GM12878 (cell line): ENCODE data around the gene EPHB1. TPM values are rescaled to one million over a fixed set of nuclear protein-coding genes. Genes with fewer than 3 reads are reported as not detected.

Experiments
- ATAC-seq: fragments of 200-7000 bp; cut with Tn5 transposase; 3 replicates; pipeline ENCODE4 v1.9.1; 2020; ENCODE audit warnings: mild to moderate bottlenecking, moderate library complexity
- BruUV-seq: library from RNA; stranded (reverse); fragments of 400-500 nt; replicated peaks from 2 replicates; lab custom pipeline; 2021; lab: Mats Ljungman, UMichigan
- CTCF ChIA-PET: fragments of 300-600 bp; sonication (Branson Sonifier 250); formaldehyde crosslinking; extraction: SDS; loops from one replicate; lab custom pipeline; 2021; ENCODE audit warnings: inconsistent platforms; lab: Yijun Ruan, JAX
- POLR2A ChIA-PET: fragments of 350-600 bp; formaldehyde crosslinking; extraction: SDS; loops from one replicate; lab custom pipeline; 2021; ENCODE audit warnings: inconsistent platforms; lab: Charles Lee
- RAD21 ChIA-PET: fragments of 300-600 bp; sonication (Branson Sonifier 250); formaldehyde crosslinking; loops from one replicate; lab custom pipeline; 2023; ENCODE audit warnings: antibody characterized with exemption; ENCODE audit not compliant: unreplicated experiment; lab: Charles Lee
- SMC1A ChIA-PET: fragments of 300-600 bp; sonication (Branson Sonifier 250); formaldehyde crosslinking; loops from one replicate; lab custom pipeline; 2023; ENCODE audit not compliant: unreplicated experiment, uncharacterized antibody; lab: Charles Lee
- DNase-seq: peaks from one replicate; pipeline ENCODE4 v3.0.0-alpha.2; 2011; ENCODE audit warnings: low read depth, low spot score
- FAIRE-seq: peaks from 3 replicates; lab custom pipeline; 2011; peaks lifted over from hg19 to GRCh38; lab: Jason Lieb, UNC
- H2AFZ ChIP-seq: 2 replicates; pipeline ENCODE4 v1.6.0; 2011; ENCODE audit warnings: low read depth, low read length, control low read depth; ENCODE audit not compliant: control insufficient read depth
- H3K27ac ChIP-seq: 2 replicates; pipeline ENCODE4 v1.5.1; 2011; ENCODE audit warnings: control low read depth; ENCODE audit not compliant: control insufficient read depth, insufficient read depth
- H3K27me3 ChIP-seq, 2 experiments: replicated peaks in 1 of 2; 2 replicates each; pipeline versions ENCODE4 v1.6.0 to v1.6.1; 2011; ENCODE audit warnings: low read length in 1 of 2; ENCODE audit not compliant: control insufficient read depth in 2 of 2, insufficient read depth in 2 of 2
- H3K36me3 ChIP-seq, 2 experiments: 2 replicates each; pipeline ENCODE4 v1.5.1; 2011; ENCODE audit warnings: low read length in 1 of 2; ENCODE audit not compliant: control insufficient read depth in 2 of 2, insufficient read depth in 2 of 2
- H3K4me1 ChIP-seq: 2 replicates; pipeline ENCODE4 v1.6.1; 2011; ENCODE audit warnings: mild to moderate bottlenecking, low read length, moderate library complexity, mixed read lengths; ENCODE audit not compliant: control insufficient read depth, insufficient read depth
- H3K4me2 ChIP-seq: 2 replicates; pipeline ENCODE4 v1.6.0; 2011; ENCODE audit warnings: control low read depth; ENCODE audit not compliant: control insufficient read depth, insufficient read depth
- H3K4me3 ChIP-seq: fragments of 200-600 bp; sonication (generic); 2 replicates; pipeline ENCODE4 v1.5.1; 2016
- H3K79me2 ChIP-seq: 2 replicates; pipeline ENCODE4 v1.6.0; 2011; ENCODE audit warnings: low read length; ENCODE audit not compliant: control insufficient read depth, insufficient read depth
- H3K9ac ChIP-seq: 2 replicates; pipeline ENCODE4 v1.8.0; 2011; ENCODE audit warnings: low read length, control low read depth, mixed read lengths; ENCODE audit not compliant: control insufficient read depth, insufficient read depth
- H3K9me3 ChIP-seq: replicated peaks from 3 replicates; pipeline ENCODE4 v1.5.1; 2011; ENCODE audit warnings: mild to moderate bottlenecking, low read length; ENCODE audit not compliant: control insufficient read depth, insufficient read depth
- H4K20me1 ChIP-seq: 2 replicates; pipeline ENCODE4 v1.6.0; 2011; ENCODE audit not compliant: control insufficient read depth, insufficient read depth
- BCL11A ChIP-seq: IDR thresholded peaks from 2 replicates; pipeline ENCODE4 v1.6.1; 2011; ENCODE audit warnings: low read depth, low read length
- BCLAF1 ChIP-seq: fragments of 450-650 bp; IDR thresholded peaks from 2 replicates; pipeline ENCODE4 v1.6.1; 2017; ENCODE audit warnings: antibody characterized with exemption, mild to moderate bottlenecking, moderate library complexity
- BRCA1 ChIP-seq: IDR thresholded peaks from 2 replicates; pipeline ENCODE4 v1.6.1; 2011; ENCODE audit warnings: low read depth, low read length, improper control_type of control experiment
- CREM ChIP-seq: IDR thresholded peaks from 2 replicates; pipeline ENCODE4 v1.6.1; 2014; ENCODE audit warnings: antibody characterized with exemption, low read depth
- E2F4 ChIP-seq: IDR thresholded peaks from 2 replicates; pipeline ENCODE4 v1.6.1; 2012; ENCODE audit warnings: low read depth, low read length, improper control_type of control experiment
- EGR1 ChIP-seq, 2 experiments: IDR thresholded peaks; 1 replicate in 1 of 2; 2 replicates in 1 of 2; pipeline ENCODE4 v1.6.1; 2011 to 2012; ENCODE audit warnings: low read depth in 2 of 2, low read length in 2 of 2, borderline replicate concordance in 1 of 2, mild to moderate bottlenecking in 1 of 2, moderate library complexity in 1 of 2
- ESRRA ChIP-seq: IDR thresholded peaks from 2 replicates; pipeline ENCODE4 v1.6.1; 2012; ENCODE audit warnings: mild to moderate bottlenecking, low read length, improper control_type of control experiment
- GABPA ChIP-seq: IDR thresholded peaks from 2 replicates; pipeline ENCODE4 v1.6.1; 2014; ENCODE audit warnings: antibody characterized with exemption, low read depth, mild to moderate bottlenecking, inconsistent platforms
- HDAC6 ChIP-seq: fragments of 200-600 bp; sonication (generic); IDR thresholded peaks from one replicate; pipeline ENCODE4 v1.8.0; 2017; ENCODE audit warnings: antibody characterized with exemption; ENCODE audit not compliant: unreplicated experiment
- IKZF1 ChIP-seq: fragments of 450-650 bp; conservative IDR thresholded peaks from 2 replicates; pipeline ENCODE4 v1.6.1; 2017; ENCODE audit warnings: antibody characterized with exemption, mild to moderate bottlenecking
- JUNB ChIP-seq: IDR thresholded peaks from 2 replicates; pipeline ENCODE4 v1.6.1; 2016; ENCODE audit warnings: antibody characterized with exemption, mild to moderate bottlenecking
- LARP7 ChIP-seq: fragments of 450-650 bp; IDR thresholded peaks from 2 replicates; pipeline ENCODE4 v1.6.1; 2017; ENCODE audit warnings: mild to moderate bottlenecking
- MAX ChIP-seq: IDR thresholded peaks from 2 replicates; pipeline ENCODE4 v1.6.1; 2012; ENCODE audit warnings: low read depth, low read length, improper control_type of control experiment
- NRF1 ChIP-seq: conservative IDR thresholded peaks from 2 replicates; pipeline ENCODE4 v1.6.1; 2011; ENCODE audit warnings: mild to moderate bottlenecking, low read depth, low read length, improper control_type of control experiment
- POLR2AphosphoS2 ChIP-seq: IDR thresholded peaks from 2 replicates; pipeline ENCODE4 v1.6.1; 2011; ENCODE audit warnings: low read depth, mild to moderate bottlenecking, low read length, improper control_type of control experiment, moderate library complexity
- POU2F2 ChIP-seq: IDR thresholded peaks from 3 replicates; pipeline ENCODE4 v1.6.1; 2011; ENCODE audit warnings: low read depth, mild to moderate bottlenecking, low read length, borderline replicate concordance
- RCOR1 ChIP-seq: conservative IDR thresholded peaks from 2 replicates; pipeline ENCODE4 v1.6.1; 2012; ENCODE audit warnings: low read depth, low read length, improper control_type of control experiment
- SUPT20H ChIP-seq: IDR thresholded peaks from 2 replicates; pipeline ENCODE4 v1.6.1; 2011; ENCODE audit warnings: low read depth, mild to moderate bottlenecking, low read length, moderate library complexity, borderline replicate concordance; ENCODE audit not compliant: control insufficient read depth
- TAF1 ChIP-seq: IDR thresholded peaks from 2 replicates; pipeline ENCODE4 v1.6.1; 2011; ENCODE audit warnings: mild to moderate bottlenecking, low read depth, low read length, borderline replicate concordance
- TCF12 ChIP-seq: IDR thresholded peaks from 2 replicates; pipeline ENCODE4 v1.6.1; 2011; ENCODE audit warnings: low read depth, mild to moderate bottlenecking, low read length
- WGBS: methylation state at CpG from one replicate; pipeline ENCODE4 v1.1.6; 2016; ENCODE audit warnings: low lambda C conversion rate; ENCODE audit not compliant: insufficient replicate concordance, insufficient coverage; ENCODE audit errors: missing lambda C conversion rate; 5-methylcytosine and 5-hydroxymethylcytosine counted together
- in situ Hi-C: fragments of 300-500 bp; cut with MboI; formaldehyde crosslinking; loops from 9 replicates; pipeline ENCODE4 v1.14.3; 2018; ENCODE audit warnings: mixed read lengths
- intact Hi-C: fragments of 100-400 bp; cut with micrococcal nuclease; formaldehyde crosslinking; loops from one replicate; pipeline ENCODE4 v1.14.2; 2022; ENCODE audit not compliant: unreplicated experiment
- polyA plus RNA-seq, 11 experiments: library from polyadenylated mRNA; depleted of rRNA in 4 of 11; unstranded in 6 of 11; stranded (reverse) in 5 of 11; fragments of >200 nt; fragmentation: Nextera tagmentation in 4 of 11; fragmentation: Illumina TruSeq in 1 of 11; extraction: Ambion mirVana in 4 of 11; extraction: Trizol in 1 of 11; gene quantifications; 1 replicate in 1 of 11; 2 replicates in 10 of 11; pipeline versions ENCODE4 v1.2.1 to v1.2.3, GENCODE V29; 2011 to 2016; ENCODE audit warnings: inconsistent platforms in 2 of 11, missing spikeins in 2 of 11, low read depth in 1 of 11
- total RNA-seq, 4 experiments: library from RNA; depleted of rRNA in 3 of 4; stranded (reverse); fragments of >200 nt in 3 of 4; fragmentation: Illumina TruSeq in 1 of 4; extraction: Trizol in 1 of 4; gene quantifications; 2 replicates each; pipeline versions ENCODE4 v1.2.1 to v1.2.3, GENCODE V29; 2013 to 2021

Gene EPHB1
- total and polyA plus RNA-seq, 10 of the 15 experiments (the other 5 are each of a cell fraction or from before 2014, with no cell fraction given) = 0.33 to 23.8 (median 1.2) TPM

GRCh38 chr3:135020181-135020580 lies 225.1 kb downstream of the EPHB1 start:
- DNase-seq = no peak
- RAD21 ChIA-PET = interaction anchor here (1.2 to 1.4 kb wide), 2 partner anchors 27 to 115 kb away, joined by 3 to 4 read pairs; no protein-coding TSS in a partner anchor
- Histone ChIP-seq H3K36me3 (no peaks in the 10 kb centered on the region; a peak in 1 of 4 replicates), H3K79me2 (no peaks in the 10 kb centered on the region), H4K20me1 (no peaks in the 10 kb centered on the region), H3K4me1 (peaks cover 18% of the 10 kb centered on the region), H3K9ac (no peak overlapping the region), H3K9me3 (no peaks in the 10 kb centered on the region), H3K4me3 (no peak overlapping the region), H3K4me2 (no peak overlapping the region)
- in situ Hi-C loops = no loop called here
- FAIRE-seq = no peak
- CTCF ChIA-PET = interaction anchor here (0.7 to 1.1 kb wide), 2 partner anchors 206 to 225 kb away, joined by 3 to 5 read pairs; partner anchors contain the start of gene EPHB1
- BruUV-seq = no TSS peak
- POLR2A ChIA-PET = interaction anchor here (0.5 kb wide), 1 partner anchor 46 kb away, joined by 3 read pairs; no protein-coding TSS in a partner anchor
- SMC1A ChIA-PET = interaction anchor here (1.4 to 1.6 kb wide), 3 partner anchors 11 to 221 kb away, joined by 3 to 4 read pairs (median 3); no protein-coding TSS in a partner anchor
- no peak for ATAC-seq
- intact Hi-C loops = no loop called here
- no peak for TF ChIP-seq POU2F2
- TF ChIP-seq POLR2AphosphoS2 = no peak
- TF ChIP-seq BCLAF1 = no peak
- no peak for TF ChIP-seq RCOR1
- no peak for TF ChIP-seq HDAC6
- TF ChIP-seq NRF1 = no peak
- no peak for TF ChIP-seq E2F4
- TF ChIP-seq BCL11A = no peak
- no peak for TF ChIP-seq EGR1 (IDR thresholded peaks at IDR 0.05; ENCODE audit: borderline replicate concordance in 1 of 2, low read depth in 2 of 2, low read length in 2 of 2)
- TF ChIP-seq ESRRA = no peak
- no peak for TF ChIP-seq SUPT20H
- TF ChIP-seq CREM = no peak
- TF ChIP-seq MAX = no peak
- TF ChIP-seq TCF12 = no peak
- no peak for TF ChIP-seq BRCA1
- TF ChIP-seq IKZF1 = no peak
- TF ChIP-seq JUNB = no peak
- no peak for TF ChIP-seq GABPA
- TF ChIP-seq TAF1 = no peak
- no peak for TF ChIP-seq LARP7
- TF ChIP-seq, all 136 proteins: peak for 0
- WGBS = 67% methylated on average over 3 of the region's 3 CpGs
- Histone ChIP-seq H3K27ac (no peak overlapping the region), H3K27me3 (no peaks in the 10 kb centered on the region), H2AFZ (no peak overlapping the region)
